Glomerular visceral epithelial cell (primary cell): Measurements from ENCODE around the gene NR3C1.

Experiments used
- DNase-seq: peaks from one replicate; pipeline ENCODE4 v3.0.0-alpha.2; 2016; ENCODE audit errors: extremely low spot score

The NR3C1 gene

GRCh38 chr5:143234162-143234842 is 169.2 kb downstream of the NR3C1 start:
- no peak for DNase-seq

GRCh38 chr5:143233031-143233430 is 170.5 kb downstream of the NR3C1 start:
- DNase-seq = peak; percentile 16

DNA sequence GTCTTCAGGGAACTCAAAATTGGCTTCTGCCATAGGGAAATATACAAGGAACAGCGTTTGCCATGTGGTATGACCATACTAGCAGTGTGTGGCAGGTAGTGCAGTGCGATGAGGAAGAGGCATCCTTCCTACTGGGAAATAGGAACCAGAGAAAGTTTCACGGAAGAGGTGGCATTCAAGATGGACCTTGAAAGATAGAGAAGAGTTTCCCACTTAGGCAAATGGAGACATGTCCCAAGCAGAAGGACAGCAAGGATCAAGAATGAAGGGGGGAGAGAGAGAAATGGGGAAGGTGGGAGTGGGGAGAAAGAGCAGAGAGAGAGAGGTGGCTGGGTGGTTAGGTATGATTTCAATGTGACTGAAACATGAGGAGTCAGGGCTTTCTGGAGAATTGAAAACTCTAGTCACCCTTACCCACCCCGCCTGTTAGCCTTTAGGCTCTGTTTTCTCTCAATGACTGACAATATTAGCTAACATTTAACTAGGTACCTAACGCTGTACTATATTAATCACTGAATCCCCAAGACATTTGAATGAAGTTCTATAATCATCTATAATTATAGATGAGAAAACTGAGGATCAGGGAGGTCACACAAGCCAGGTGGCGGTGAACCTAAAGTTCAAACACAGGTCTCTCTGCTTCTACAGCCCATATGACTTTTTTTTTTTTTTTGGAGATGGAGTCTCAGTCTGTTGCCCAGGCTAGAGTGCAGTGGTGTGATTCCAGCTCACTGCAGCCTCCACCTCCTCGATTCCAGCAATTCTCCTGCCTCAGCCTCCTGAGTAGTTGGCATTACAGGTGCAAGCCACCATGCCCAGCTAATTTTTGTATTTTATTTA is 171.3 kb downstream of the NR3C1 start:
- DNase-seq = no peak

DNA sequence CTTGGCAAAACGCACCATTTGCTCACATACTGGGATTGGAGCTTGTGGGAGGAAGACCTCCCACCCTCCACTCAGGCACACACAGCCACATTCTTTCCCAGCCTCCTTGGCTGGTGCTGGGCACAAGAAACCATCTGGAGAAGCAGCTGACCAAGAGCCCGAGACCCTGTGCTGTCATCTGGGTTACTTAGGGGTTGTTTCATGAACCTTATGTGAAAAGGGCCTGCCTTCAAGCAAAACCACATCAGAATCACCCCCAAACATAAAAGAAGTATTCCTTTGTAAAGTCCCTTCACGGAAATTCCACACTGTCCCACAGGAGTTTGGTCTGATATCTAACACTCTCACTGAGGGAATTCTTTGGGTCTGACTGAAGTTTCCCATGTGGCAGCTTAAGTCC is 172.1 kb downstream of the NR3C1 start:
- no peak for DNase-seq

DNA sequence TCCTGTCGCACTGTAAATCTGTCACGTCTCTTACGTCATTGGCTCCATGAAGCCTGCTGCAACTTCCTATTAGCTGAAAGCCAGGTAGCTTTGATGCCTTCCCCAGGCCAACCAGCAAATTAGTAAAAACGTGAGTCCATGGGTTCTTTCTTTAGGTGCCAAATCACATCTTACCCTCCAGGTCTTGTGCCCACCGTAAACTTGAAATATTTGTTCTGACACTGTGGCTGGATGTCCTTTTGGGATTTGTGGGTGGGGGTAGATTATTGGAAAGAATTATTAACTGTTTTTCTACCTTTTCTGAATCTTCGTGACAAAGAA is 172.8 kb downstream of the NR3C1 start:
- DNase-seq = no peak

- DNase-seq = peak; percentile 84
Measured at GRCh38 chr5:143229896-143230675, 173.4 kb downstream of the NR3C1 start.

DNA sequence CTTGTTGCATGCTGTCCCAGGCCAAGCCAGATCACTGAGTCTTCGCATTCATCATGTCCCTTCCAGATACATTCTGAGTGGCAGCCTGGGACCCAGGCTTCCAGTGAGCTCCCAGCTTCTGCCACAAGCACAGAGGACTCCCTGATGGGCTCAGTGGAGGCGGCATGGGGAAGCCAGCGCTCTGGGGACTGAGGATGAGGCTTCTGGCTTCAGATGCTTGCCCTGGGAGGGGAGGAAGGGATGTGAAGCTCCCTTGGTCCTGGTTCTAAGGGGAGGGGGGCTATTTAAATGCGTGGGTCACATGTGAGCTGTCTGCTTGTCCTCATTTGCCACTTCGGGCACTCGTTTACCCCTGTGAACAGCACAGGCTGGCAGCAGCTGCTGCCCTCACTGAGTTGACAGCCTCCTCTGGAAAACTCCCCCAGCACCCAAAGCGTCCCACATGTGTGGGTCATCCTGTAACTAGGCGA is 174.0 kb downstream of the NR3C1 start:
- DNase-seq = no peak

GRCh38 chr5:143228597-143229293 is 174.7 kb downstream of the NR3C1 start:
- DNase-seq = no peak
